Measurements from ENCODE around the gene SCD5.

DNA sequence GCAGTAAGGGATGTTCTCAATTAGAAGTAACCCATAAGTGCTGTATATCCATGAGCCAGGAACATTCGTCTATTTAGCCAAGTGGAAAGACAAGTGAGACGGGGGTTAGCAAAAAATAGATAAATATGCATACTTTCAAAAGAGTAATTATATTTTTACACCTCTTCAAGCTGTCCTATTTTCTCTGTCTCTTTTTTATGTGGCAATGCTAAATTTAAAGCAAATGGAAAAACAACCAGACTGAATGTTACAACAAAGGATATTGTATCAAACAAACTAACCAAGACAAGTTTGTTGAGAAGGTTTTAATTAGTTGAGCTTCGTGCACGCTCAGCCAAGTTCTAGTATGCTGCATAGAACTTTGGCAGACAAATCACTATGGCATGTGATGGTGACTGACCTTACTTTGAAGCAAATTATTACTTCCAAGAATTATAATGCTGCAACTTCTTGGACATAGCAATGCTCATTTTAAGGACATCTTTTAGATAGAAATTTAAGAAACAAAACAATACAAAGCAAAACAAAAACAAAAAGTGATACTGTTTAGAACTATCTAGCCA lies 175.4 kb downstream of the SCD5 start:
- TF ChIP-seq, protein P1, sequence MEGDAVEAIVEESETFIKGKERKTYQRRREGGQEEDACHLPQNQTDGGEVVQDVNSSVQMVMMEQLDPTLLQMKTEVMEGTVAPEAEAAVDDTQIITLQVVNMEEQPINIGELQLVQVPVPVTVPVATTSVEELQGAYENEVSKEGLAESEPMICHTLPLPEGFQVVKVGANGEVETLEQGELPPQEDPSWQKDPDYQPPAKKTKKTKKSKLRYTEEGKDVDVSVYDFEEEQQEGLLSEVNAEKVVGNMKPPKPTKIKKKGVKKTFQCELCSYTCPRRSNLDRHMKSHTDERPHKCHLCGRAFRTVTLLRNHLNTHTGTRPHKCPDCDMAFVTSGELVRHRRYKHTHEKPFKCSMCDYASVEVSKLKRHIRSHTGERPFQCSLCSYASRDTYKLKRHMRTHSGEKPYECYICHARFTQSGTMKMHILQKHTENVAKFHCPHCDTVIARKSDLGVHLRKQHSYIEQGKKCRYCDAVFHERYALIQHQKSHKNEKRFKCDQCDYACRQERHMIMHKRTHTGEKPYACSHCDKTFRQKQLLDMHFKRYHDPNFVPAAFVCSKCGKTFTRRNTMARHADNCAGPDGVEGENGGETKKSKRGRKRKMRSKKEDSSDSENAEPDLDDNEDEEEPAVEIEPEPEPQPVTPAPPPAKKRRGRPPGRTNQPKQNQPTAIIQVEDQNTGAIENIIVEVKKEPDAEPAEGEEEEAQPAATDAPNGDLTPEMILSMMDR (IDR thresholded peaks at IDR 0.05), result no peak
- no peak for TF ChIP-seq POLR2A (IDR thresholded peaks at IDR 0.05)
- TF ChIP-seq POLR2AphosphoS5 (IDR thresholded peaks at IDR 0.05), result no peak

Data from prostate gland (tissue), 2 donors.